Sigmoid colon (tissue), 7 donors: ENCODE measurements around the gene SLC24A4. TPM values are rescaled to one million over a fixed set of nuclear protein-coding genes. Genes with fewer than 3 reads are reported as not detected.

Experiments
- DNase-seq: peaks from one replicate; pipeline ENCODE4 v3.0.0-alpha.2; 2019
- H3K27ac ChIP-seq, 4 donors: fragments of 200-600 bp; sonication (generic); one replicate each; pipeline ENCODE4 v1.5.1; 2016 to 2019; ENCODE audit warnings: mild to moderate bottlenecking in 1 of 4
- H3K27me3 ChIP-seq, 3 donors: fragments of 200-600 bp; sonication (generic); one replicate each; pipeline ENCODE4 v1.5.1; 2019; ENCODE audit warnings: mild to moderate bottlenecking in 1 of 3
- H3K36me3 ChIP-seq, 4 donors: fragments of 200-600 bp; sonication (generic); one replicate each; pipeline ENCODE4 v1.5.1; 2016 to 2019
- H3K4me1 ChIP-seq, 4 donors: fragments of 200-600 bp; sonication (generic); one replicate each; pipeline ENCODE4 v1.5.1; 2017 to 2019
- H3K4me3 ChIP-seq, 4 donors: fragments of 200-600 bp; sonication (generic); one replicate each; pipeline ENCODE4 v1.5.1; 2017 to 2019; ENCODE audit warnings: mild to moderate bottlenecking in 2 of 4, moderate library complexity in 1 of 4
- H3K9me3 ChIP-seq, 4 donors: fragments of 200-600 bp in 3 of 4; sonication (generic) in 3 of 4; one replicate each; pipeline versions ENCODE4 v1.5.1 to v1.6.1; 2013 to 2019
- CTCF ChIP-seq, 4 experiments: fragments of 450-650 bp in 3 of 4; fragments of 200-600 bp in 1 of 4; IDR thresholded peaks; one replicate each; pipeline ENCODE4 v1.5.1; 2016 to 2019; ENCODE audit warnings: antibody characterized with exemption in 4 of 4, mild to moderate bottlenecking in 3 of 4, moderate library complexity in 2 of 4
- EP300 ChIP-seq, 4 donors: sonication (generic); formaldehyde crosslinking; IDR thresholded peaks; one replicate each; pipeline ENCODE4 v1.6.1; 2017; ENCODE audit warnings: antibody characterized with exemption in 4 of 4
- POLR2A ChIP-seq, 2 donors: fragments of 450-650 bp; IDR thresholded peaks; one replicate each; pipeline ENCODE4 v1.6.1; 2016; ENCODE audit warnings: antibody characterized with exemption in 2 of 2, mild to moderate bottlenecking in 2 of 2, moderate library complexity in 2 of 2
- POLR2AphosphoS5 ChIP-seq, 4 donors: sonication (generic); formaldehyde crosslinking; IDR thresholded peaks; one replicate each; pipeline ENCODE4 v1.6.1; 2017; ENCODE audit warnings: antibody characterized with exemption in 4 of 4
- WGBS, 2 donors: extraction: QIAGEN DNeasy Blood & Tissue Kit; methylation state at CpG; one replicate each; pipeline ENCODE4 v1.1.7; 2013; 5-methylcytosine and 5-hydroxymethylcytosine counted together
- intact Hi-C: fragments of 100-400 bp; cut with DNase I; formaldehyde crosslinking; loops from one replicate; pipeline ENCODE4 v1.15.1; 2023
- polyA plus RNA-seq, 3 donors: library from polyadenylated mRNA; stranded (reverse); fragments of 200-250 nt; gene quantifications; one replicate each; pipeline ENCODE4 v1.2.3, GENCODE V29; 2013
- total RNA-seq, 4 donors: library from RNA; depleted of rRNA; stranded (reverse); fragments of >200 nt; gene quantifications; one replicate each; pipeline ENCODE4 v1.1.0, GENCODE V29; 2016
- donor health status: healthy with polysubstance abuse.
- donor health status: Bipolar disorder and iron deficiency.
- donor health status: healthy.

Gene SLC24A4
- total and polyA plus RNA-seq, 7 donors, result under 0.01 to 1.4 (median 0.77) TPM; not detected in 1

DNA sequence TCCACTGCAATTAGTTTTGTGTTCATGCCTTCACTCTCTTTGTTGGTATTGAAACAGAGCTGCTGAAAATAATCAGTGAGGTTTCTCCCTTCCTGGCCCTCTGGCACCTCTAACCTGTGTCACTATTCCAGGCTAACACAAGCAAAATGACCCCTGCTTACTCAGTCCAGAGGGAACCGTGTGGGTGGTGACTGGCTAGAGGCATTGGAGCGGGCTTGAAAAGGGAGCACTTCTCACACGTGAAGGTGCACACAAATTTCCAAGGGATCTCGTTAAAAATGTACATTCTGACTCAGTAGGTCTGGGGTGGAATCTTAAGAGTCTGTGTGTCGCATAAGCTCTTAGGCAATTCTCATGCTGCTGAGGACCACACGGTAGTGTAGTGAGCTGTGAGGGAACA lies 1.3 kb upstream of the SLC24A4 start:
- Histone ChIP-seq H3K9me3 (no peaks in the 10 kb centered on the region), H3K4me3 (no peak overlapping the region), H3K27me3 (peaks cover 29 to 46% (median 38%) of the 10 kb centered on the region in 3 donors), H3K36me3 (no peaks in the 10 kb centered on the region), H3K4me1 (peaks cover 0 to 20% (median 18%) of the 10 kb centered on the region in 4 donors), H3K27ac (no peak overlapping the region)
- DNase-seq, result no peak
- WGBS, 2 donors, result 47 to 70% methylated on average over 6 of the region's 6 CpGs
- intact Hi-C loops, result no loop called here
- no peak for TF ChIP-seq POLR2A (IDR thresholded peaks at IDR 0.05)
- TF ChIP-seq CTCF (IDR thresholded peaks at IDR 0.05), result no peak
- no peak for TF ChIP-seq POLR2AphosphoS5 (IDR thresholded peaks at IDR 0.05)
- no peak for TF ChIP-seq EP300 (IDR thresholded peaks at IDR 0.05)

DNA sequence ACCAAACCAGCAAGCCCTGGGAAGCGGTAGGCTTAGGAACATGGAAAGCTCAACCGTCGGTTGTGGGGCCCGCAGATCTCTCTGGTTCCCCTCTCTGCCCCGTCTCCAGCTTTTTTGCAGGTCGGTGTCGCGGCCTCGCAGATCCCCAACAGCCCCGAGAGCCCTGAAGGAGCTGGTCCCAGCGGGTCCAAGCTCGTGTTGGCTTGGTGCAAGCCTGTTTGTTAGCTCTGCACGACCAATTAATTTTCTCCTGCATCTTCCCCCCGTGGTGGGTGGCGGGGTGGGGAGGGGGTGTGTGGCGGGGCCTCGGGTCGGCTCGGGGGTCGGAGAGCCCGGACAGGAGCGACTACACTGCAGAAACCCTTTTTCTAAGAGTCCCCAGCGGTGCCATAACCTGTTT lies 449 bp upstream of the SLC24A4 start:
- intact Hi-C loops, result no loop called here
- Histone ChIP-seq H3K4me3 (peak overlapping the region in 3 of 4 donors; percentile 36 to 48 (median 47)), H3K36me3 (no peaks in the 10 kb centered on the region), H3K27ac (no peak overlapping the region), H3K9me3 (no peaks in the 10 kb centered on the region), H3K4me1 (peaks cover 0 to 20% (median 18%) of the 10 kb centered on the region in 4 donors), H3K27me3 (peaks cover 29 to 46% (median 38%) of the 10 kb centered on the region in 3 donors)
- TF ChIP-seq CTCF (IDR thresholded peaks at IDR 0.05) (no peak), EP300 (IDR thresholded peaks at IDR 0.05) (no peak), POLR2AphosphoS5 (IDR thresholded peaks at IDR 0.05) (no peak), POLR2A (IDR thresholded peaks at IDR 0.05) (no peak)
- 6 to 13% methylated on average over 23 of the region's 23 CpGs for WGBS, 2 donors
- no peak for DNase-seq

DNA sequence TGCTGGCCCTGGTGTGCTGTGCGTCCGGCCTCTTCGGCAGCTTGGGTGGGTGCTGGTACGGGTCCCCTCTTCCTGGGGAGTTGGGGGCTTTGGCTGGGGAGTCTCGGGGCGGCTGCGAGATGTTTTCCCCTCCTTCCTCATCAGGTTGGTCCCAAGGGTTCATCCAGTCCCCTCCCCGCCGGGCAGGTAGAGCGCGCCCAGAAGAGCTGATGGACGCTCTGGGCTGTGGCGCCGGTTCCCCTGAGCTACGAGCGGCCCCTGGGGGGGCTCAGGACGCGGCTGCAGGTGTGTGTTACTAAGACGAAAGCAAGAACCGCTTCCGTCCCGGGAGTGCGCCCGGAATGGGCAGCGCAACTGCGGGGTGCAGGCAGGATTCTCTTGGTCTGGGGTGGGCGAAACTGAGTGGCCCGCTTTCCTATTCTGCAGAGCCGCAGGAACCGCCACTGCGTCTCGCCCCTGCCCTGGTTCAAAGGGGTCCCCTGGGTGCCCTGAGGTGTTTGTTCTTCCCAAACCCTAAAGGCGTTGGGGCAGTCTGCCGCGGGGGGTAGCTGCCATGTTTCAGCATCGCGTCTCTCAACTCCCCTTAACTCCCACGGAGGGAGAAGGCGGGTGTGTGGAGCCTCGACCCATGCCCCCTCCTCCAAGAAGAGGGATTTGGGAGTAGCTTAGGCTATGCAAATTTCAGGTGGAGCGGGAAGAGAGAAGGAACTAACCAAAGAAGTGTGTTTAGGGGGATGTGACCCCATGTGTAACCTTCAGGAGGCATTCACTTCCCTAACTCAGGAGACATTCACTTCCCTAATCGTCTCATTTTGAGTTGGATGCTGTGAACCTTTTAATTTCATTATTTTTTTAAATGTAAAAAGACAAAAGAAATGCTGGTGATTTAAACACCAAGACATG lies 1.2 kb downstream of the SLC24A4 start:
- no peak for DNase-seq
- Histone ChIP-seq H3K36me3 (no peaks in the 10 kb centered on the region), H3K4me3 (peak overlapping the region in 2 of 4 donors; percentile 47 to 48), H3K9me3 (no peaks in the 10 kb centered on the region), H3K4me1 (peaks cover 0 to 20% (median 18%) of the 10 kb centered on the region in 4 donors), H3K27me3 (peaks cover 29 to 46% (median 38%) of the 10 kb centered on the region in 3 donors), H3K27ac (no peak overlapping the region)
- WGBS, 2 donors, result 10 to 16% methylated on average over 42 of the region's 42 CpGs
- intact Hi-C loops, result no loop called here
- no peak for TF ChIP-seq POLR2AphosphoS5 (IDR thresholded peaks at IDR 0.05)
- no peak for TF ChIP-seq EP300 (IDR thresholded peaks at IDR 0.05)
- TF ChIP-seq POLR2A (IDR thresholded peaks at IDR 0.05), result no peak
- TF ChIP-seq CTCF (IDR thresholded peaks at IDR 0.05), result no peak

DNA sequence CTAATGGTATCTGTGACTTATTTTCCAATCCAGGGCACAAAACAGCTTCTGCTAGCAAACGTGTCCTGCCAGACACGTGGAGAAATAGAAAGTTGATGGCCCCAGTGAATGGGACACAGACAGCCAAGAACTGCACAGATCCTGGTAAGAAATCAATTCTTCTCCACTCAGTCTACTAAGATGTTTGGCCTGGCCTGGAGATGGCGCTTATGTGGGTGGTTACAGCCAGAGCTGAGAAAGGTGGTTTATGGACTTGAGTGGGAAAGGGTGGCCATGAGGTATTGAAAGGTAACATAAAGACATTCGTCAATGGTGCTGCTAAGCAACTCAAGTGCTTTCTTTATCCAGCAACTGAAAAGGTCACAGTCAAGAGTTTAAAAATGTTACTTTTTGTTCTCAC lies 2.9 kb downstream of the SLC24A4 start:
- Histone ChIP-seq H3K4me1 (peaks cover 0 to 20% (median 18%) of the 10 kb centered on the region in 4 donors), H3K27me3 (peaks cover 24 to 46% (median 38%) of the 10 kb centered on the region in 3 donors), H3K4me3 (no peak overlapping the region), H3K9me3 (no peaks in the 10 kb centered on the region), H3K36me3 (no peaks in the 10 kb centered on the region), H3K27ac (no peak overlapping the region)
- no peak for DNase-seq
- 34 to 60% methylated on average over 4 of the region's 4 CpGs for WGBS, 2 donors
- intact Hi-C loops, result no loop called here
- TF ChIP-seq EP300 (IDR thresholded peaks at IDR 0.05) (no peak), POLR2A (IDR thresholded peaks at IDR 0.05) (no peak), CTCF (IDR thresholded peaks at IDR 0.05) (no peak), POLR2AphosphoS5 (IDR thresholded peaks at IDR 0.05) (no peak)
